ENCODE results near the gene KLF15.

- no peak for TF ChIP-seq CTCF (IDR thresholded peaks at IDR 0.05; ENCODE audit: poor library complexity, severe bottlenecking)
- no peak for TF ChIP-seq TAF1 (IDR thresholded peaks at IDR 0.05; ENCODE audit: low read depth)
- no peak for TF ChIP-seq EZH2 (IDR thresholded peaks at IDR 0.05; ENCODE audit: borderline replicate concordance, insufficient read depth, low read length, poor library complexity, severe bottlenecking)
- no peak for TF ChIP-seq SMC3 (conservative IDR thresholded peaks at IDR 0.05; ENCODE audit: poor library complexity)
- TF ChIP-seq POLR2AphosphoS5 (IDR thresholded peaks at IDR 0.05) = no peak
- no peak for TF ChIP-seq EP300 (conservative IDR thresholded peaks at IDR 0.05; ENCODE audit: poor library complexity, severe bottlenecking)
- no peak for TF ChIP-seq MXI1 (conservative IDR thresholded peaks at IDR 0.05; ENCODE audit: poor library complexity, severe bottlenecking)
- TF ChIP-seq REST (IDR thresholded peaks at IDR 0.05; ENCODE audit: borderline replicate concordance) = no peak
Measured at GRCh38 chr3:126397610-126398422, 40.6 kb upstream of the KLF15 start.

All from neural cell (in vitro differentiated cells).